Measurements from ENCODE around the gene DLAT. TPM values are rescaled to one million over a fixed set of nuclear protein-coding genes. Genes with fewer than 3 reads are reported as not detected.

DLAT gene
- total RNA-seq, 1 experiment from 2014 or later, result 75.9 TPM

DNA sequence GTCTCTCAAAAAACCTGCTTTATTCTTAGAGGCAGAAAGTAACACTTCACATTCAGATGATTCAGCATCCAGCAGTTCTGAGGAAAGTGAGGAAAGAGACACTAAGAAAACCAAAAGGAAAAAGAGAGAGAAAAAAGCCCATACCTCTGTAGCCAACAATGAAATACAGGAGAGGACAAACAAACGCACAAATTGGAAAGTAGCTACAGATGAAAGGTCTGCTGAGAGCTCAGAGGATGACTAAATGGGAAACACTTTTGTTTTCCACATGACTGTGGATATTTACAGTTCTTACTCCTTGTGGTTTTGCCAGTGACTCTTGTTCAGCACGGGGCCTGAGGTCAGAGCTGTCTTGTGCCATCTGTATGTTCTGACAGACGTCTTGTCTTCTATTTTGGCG, 57.5 kb downstream of the DLAT start:
- POLR2A ChIA-PET, result interaction anchor here (0.5 kb wide), 1 partner anchor 31 kb away, joined by 3 read pairs; no protein-coding TSS in a partner anchor
- H3K27ac ChIP-seq (ENCODE audit: low read length), result no peak overlapping the region
- intact Hi-C loops (cut with micrococcal nuclease; ENCODE audit: unreplicated experiment) (no loop called here), in situ Hi-C loops (cut with HindIII; ENCODE audit: low pct_unique_long_range_greater_than_20kb, low sequenced_read_pairs) (no loop called here)
- no peak for ATAC-seq
- TSS peak; percentile 36 for BruUV-seq (replicated peaks)
- CTCF ChIA-PET, result no interaction called here
- DNase-seq (ENCODE audit: low read depth, low spot score), result peak; percentile 82
- no peak overlapping the region for H3K4me3 ChIP-seq (ENCODE audit: low read depth in 2 of 2, low read length in 2 of 2)
- H3K36me3 ChIP-seq (ENCODE audit: control insufficient read depth, insufficient read depth, low read length), result peaks cover 48% of the 10 kb centered on the region
- no peaks in the 10 kb centered on the region for H3K27me3 ChIP-seq (ENCODE audit: control insufficient read depth, insufficient read depth, low read length)
- H3K9me3 ChIP-seq (ENCODE audit: control insufficient read depth, insufficient read depth, low read depth, low read length), result no peaks in the 10 kb centered on the region
- H3K4me1 ChIP-seq (ENCODE audit: control insufficient read depth, insufficient read depth, low read length), result peaks cover 4% of the 10 kb centered on the region
- TF ChIP-seq POLR2AphosphoS5 (IDR thresholded peaks at IDR 0.05; ENCODE audit: low read depth, low read length) (peak; percentile 66), SIN3A (IDR thresholded peaks at IDR 0.05; ENCODE audit: borderline replicate concordance, insufficient read depth, low read depth, low read length) (no peak)
- TF ChIP-seq, protein P1, sequence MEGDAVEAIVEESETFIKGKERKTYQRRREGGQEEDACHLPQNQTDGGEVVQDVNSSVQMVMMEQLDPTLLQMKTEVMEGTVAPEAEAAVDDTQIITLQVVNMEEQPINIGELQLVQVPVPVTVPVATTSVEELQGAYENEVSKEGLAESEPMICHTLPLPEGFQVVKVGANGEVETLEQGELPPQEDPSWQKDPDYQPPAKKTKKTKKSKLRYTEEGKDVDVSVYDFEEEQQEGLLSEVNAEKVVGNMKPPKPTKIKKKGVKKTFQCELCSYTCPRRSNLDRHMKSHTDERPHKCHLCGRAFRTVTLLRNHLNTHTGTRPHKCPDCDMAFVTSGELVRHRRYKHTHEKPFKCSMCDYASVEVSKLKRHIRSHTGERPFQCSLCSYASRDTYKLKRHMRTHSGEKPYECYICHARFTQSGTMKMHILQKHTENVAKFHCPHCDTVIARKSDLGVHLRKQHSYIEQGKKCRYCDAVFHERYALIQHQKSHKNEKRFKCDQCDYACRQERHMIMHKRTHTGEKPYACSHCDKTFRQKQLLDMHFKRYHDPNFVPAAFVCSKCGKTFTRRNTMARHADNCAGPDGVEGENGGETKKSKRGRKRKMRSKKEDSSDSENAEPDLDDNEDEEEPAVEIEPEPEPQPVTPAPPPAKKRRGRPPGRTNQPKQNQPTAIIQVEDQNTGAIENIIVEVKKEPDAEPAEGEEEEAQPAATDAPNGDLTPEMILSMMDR (IDR thresholded peaks at IDR 0.05), result no peak

DNA sequence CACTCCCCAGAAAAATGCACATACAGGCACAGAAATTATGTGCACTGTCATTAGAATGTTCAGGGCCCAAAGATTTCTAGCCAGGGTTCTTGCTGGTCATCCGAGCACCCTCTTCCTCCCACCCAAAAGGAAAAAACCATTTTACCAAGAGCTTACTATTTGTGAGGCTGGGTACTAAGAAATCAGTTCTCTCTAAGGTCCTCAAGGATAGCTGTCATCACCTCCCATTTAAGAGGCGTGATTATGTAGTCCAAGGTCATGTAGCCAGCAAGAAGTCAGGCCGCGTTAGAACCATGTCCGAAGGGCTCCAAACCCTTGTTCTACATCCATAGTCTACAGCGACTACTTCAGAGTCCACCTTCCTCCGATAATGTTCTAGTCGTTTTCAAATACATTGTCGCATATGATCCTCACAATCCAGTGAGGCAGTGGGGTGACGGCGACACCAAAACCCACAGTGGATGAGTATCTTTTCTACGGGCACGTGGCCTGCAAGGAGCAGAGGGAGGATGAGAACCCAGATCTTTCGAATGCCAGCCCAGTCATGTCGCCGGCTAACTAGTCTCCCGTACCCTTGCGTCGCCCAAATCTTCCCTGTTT, 60.7 kb downstream of the DLAT start:
- TF ChIP-seq SIN3A (IDR thresholded peaks at IDR 0.05; ENCODE audit: borderline replicate concordance, insufficient read depth, low read depth, low read length), result 0 out of 2 replicates have a peak, but pooled peaks have one; percentile 16
- TF ChIP-seq, protein P1 (IDR thresholded peaks at IDR 0.05), result no peak
- TF ChIP-seq, protein P2, sequence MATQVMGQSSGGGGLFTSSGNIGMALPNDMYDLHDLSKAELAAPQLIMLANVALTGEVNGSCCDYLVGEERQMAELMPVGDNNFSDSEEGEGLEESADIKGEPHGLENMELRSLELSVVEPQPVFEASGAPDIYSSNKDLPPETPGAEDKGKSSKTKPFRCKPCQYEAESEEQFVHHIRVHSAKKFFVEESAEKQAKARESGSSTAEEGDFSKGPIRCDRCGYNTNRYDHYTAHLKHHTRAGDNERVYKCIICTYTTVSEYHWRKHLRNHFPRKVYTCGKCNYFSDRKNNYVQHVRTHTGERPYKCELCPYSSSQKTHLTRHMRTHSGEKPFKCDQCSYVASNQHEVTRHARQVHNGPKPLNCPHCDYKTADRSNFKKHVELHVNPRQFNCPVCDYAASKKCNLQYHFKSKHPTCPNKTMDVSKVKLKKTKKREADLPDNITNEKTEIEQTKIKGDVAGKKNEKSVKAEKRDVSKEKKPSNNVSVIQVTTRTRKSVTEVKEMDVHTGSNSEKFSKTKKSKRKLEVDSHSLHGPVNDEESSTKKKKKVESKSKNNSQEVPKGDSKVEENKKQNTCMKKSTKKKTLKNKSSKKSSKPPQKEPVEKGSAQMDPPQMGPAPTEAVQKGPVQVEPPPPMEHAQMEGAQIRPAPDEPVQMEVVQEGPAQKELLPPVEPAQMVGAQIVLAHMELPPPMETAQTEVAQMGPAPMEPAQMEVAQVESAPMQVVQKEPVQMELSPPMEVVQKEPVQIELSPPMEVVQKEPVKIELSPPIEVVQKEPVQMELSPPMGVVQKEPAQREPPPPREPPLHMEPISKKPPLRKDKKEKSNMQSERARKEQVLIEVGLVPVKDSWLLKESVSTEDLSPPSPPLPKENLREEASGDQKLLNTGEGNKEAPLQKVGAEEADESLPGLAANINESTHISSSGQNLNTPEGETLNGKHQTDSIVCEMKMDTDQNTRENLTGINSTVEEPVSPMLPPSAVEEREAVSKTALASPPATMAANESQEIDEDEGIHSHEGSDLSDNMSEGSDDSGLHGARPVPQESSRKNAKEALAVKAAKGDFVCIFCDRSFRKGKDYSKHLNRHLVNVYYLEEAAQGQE (IDR thresholded peaks at IDR 0.05; ENCODE audit: insufficient read depth in 1 of 2, low read depth in 2 of 2, low read length in 1 of 2), result no peak
- peak; percentile 28 for DNase-seq (ENCODE audit: low read depth, low spot score)
- peak; percentile 65 for ATAC-seq
- peak overlapping the region; percentile 77 to 99 for H3K4me3 ChIP-seq (ENCODE audit: low read depth in 2 of 2, low read length in 2 of 2)
- TSS peak; percentile 93 for BruUV-seq (replicated peaks)
- ChIA-PET POLR2A (interaction anchor here (0.5 to 1.2 kb wide), 3 partner anchors 12 to 215 kb away, joined by 3 read pairs; partner anchors contain the start of gene ALG9), CTCF (no interaction called here)
- peaks cover 35% of the 10 kb centered on the region for H3K36me3 ChIP-seq (ENCODE audit: control insufficient read depth, insufficient read depth, low read length)
- H3K27ac ChIP-seq (ENCODE audit: low read length), result peak overlapping the region; percentile 92
- in situ Hi-C loops (cut with HindIII; ENCODE audit: low pct_unique_long_range_greater_than_20kb, low sequenced_read_pairs) (no loop called here), intact Hi-C loops (cut with micrococcal nuclease; ENCODE audit: unreplicated experiment) (no loop called here)
- H3K4me1 ChIP-seq (ENCODE audit: control insufficient read depth, insufficient read depth, low read length), result peaks cover 4% of the 10 kb centered on the region
- no peaks in the 10 kb centered on the region for H3K27me3 ChIP-seq (ENCODE audit: control insufficient read depth, insufficient read depth, low read length)
- no peaks in the 10 kb centered on the region for H3K9me3 ChIP-seq (ENCODE audit: control insufficient read depth, insufficient read depth, low read depth, low read length)
